ENCODE measurements around the gene TBX6.
"Not testable (repeated sequence)": the region's sequence is repeated elsewhere in the genome, so short reads cannot be mapped to it uniquely, and the experiment has no call there.

Gene TBX6

DNA sequence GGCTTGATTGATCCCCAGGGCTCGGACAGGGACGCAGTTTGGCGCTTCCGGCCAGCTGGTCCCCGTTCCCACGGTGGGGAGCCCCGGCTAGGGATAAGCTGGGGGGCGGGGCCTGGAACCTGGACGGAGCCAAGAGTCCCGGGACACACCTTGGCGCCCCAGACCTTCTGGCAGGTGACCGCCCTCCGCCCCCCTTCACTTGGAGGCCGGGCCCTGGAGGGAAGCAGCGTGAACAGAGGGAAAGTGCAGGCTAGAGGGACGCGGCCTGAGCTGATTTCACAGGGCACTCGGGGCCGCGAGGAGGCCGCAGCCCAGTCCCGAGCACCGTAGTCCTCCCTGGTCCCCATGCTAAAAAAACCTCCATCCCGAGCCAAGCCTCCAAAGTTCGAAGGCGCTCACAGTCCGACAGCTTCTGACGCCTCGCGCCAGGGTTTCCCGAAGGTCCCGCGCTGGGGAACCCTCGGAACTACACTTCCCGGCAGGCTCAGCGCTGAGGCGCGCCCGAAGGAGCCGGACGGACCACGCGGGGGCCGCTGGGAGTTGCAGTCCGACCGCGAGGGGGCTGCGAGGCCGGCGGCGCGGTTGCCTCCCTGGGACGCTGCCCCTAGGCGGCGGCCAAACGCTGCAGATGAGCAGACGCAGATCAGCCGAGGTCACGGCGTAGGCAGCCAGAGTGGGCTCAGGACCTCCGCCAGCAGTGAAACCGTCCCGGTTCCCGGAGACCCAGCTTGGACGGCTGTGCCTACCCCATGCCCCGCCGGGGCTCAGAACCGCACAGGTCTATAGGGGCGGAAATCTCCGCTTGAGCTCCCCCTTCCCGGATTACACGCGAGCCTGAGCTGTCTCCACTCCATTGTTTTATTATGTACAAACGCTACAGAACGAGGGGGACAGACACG is at the start of gene TBX6:
TBX6 (minus strand) TSS at position 451 of the 899 bp plus-strand sequence. CDS start 731 bp downstream, outside the sequence.
- peak; percentile 59 to 69 for DNase-seq (ENCODE audit: low read depth in 2 of 2)

DNA sequence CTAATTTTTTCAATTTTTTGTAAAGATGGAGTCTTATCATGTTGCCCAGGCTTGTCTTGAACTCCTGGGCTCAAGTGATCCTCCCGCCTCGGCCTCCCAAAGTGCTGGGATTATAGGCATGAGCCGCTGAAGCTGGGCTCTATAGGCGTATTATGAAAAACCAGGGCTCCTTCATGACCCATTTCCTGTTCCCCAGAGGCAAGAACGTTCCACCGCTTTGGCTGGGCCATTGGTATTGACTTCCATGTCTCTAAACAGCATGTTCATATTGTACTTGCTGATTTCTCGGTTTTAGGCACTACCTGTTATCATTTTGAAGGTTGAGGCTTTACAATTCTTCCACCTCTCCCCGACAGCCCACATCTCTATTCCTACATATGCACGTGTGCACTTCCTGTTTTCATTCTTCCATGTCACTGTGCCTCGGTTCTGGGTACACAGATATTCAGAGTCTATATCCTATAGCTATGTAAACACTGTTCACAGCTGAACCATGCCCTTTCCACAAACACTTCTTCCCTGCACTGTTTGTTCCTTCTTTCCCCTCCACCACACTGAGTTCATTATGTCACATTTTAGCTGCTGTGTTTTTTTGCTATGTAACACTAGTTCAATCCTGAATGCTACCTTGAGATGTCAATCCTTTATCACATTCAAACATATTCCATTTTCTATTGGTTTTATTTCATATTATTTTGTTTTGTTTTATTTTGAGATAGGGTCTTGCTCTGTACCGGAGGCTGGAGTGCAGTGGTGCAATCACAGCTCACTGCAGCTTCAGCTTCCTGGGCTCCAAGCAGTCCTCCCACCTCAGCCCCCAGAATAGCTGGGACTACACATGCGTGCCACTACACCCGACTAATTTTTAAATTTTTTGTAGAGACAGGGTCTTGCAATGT is 48.1 kb upstream of the TBX6 start:
- no peak for DNase-seq (ENCODE audit: low read depth in 2 of 2)

- DNase-seq (ENCODE audit: low read depth in 2 of 2), result no peak
Observed at GRCh38 chr16:30137897-30138296, 46.2 kb upstream of the TBX6 start.

- DNase-seq (ENCODE audit: low read depth in 2 of 2), result no peak
Observed at GRCh38 chr16:30136971-30137605, 45.4 kb upstream of the TBX6 start.

GRCh38 chr16:30132591-30132990 is 40.9 kb upstream of the TBX6 start:
- DNase-seq (ENCODE audit: low read depth in 2 of 2), result no peak

DNA sequence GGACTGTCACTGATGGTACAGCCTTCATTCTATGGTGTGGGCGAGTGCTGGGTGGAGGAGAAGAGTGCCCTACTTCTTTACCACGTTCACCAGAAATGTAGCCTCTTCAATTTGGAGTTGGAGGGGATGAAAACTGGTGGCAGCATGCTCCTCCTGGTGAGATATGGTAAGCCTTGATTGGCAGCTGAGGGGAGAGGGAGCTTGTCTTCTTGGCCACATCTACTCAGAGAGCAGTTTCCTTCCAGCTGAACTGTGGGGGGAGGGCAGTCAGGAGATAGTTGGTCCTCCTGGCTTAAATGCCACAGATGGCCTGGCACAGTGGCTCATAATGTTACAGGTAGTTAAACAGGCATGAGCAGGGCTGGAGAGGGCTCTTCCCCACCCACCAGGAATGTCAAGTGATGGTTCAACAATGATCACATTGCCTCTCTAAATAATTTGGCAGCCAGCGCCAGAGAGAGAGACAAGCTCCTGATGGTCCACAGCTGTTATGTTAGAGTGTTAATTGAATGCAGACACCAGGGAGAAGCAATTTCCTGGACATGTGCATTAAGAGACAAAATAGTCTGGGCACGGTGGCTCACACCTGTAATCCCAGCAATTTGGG is 40.2 kb upstream of the TBX6 start:
- DNase-seq (ENCODE audit: low read depth in 2 of 2), result peak in 1 of 2 experiments; percentile 12

DNA sequence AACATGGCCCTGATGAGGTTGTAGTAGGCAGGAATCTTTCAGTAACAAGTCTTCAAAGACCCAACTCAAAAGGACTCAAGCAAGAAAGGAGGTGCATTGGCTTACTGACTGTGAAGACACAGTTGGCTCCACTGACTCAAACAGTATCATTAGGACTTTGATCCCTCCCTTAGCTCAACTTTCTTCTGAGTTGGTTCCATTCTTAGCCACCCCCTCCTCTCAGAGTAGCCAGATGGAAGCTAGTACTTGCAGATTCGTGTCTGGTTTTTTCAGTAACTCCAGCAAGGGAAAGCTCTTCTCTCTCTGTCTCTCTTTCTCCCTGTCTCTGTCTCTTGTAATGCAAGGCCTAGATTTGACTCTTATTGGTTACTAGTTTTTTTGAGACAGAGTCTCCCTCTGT is 36.3 kb upstream of the TBX6 start:
- no peak for DNase-seq (ENCODE audit: low read depth in 2 of 2)

- not testable (repeated sequence) for DNase-seq (ENCODE audit: low read depth in 2 of 2)
Observed at GRCh38 chr16:30125690-30126089, 34.0 kb upstream of the TBX6 start.

DNA sequence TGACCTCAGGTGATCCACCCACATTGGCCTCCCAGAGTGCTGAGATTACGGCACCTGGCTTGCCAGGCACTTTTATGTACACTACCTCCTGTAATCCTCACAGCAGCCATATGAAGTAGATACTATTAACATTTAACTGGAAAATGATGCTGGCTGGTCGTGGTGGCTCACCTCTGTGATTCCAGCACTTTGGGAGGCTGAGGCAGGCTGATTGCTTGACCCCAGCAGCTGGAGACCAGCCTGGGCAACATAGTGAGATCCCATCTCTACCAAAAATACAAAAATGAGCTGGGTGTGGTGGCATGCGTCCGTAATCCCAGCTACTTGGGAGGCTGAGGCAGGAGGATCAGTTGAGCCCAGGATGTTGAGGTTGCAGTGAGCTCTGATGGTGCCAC is 33.3 kb upstream of the TBX6 start:
- no peak for DNase-seq (ENCODE audit: low read depth in 2 of 2)

- no peak for DNase-seq (ENCODE audit: low read depth in 2 of 2)
Observed at GRCh38 chr16:30122604-30123160, 31.0 kb upstream of the TBX6 start.

GRCh38 chr16:30121741-30122571 is 30.2 kb upstream of the TBX6 start:
- DNase-seq (ENCODE audit: low read depth in 2 of 2), result no peak

- DNase-seq (ENCODE audit: low read depth in 2 of 2), result no peak
Observed at GRCh38 chr16:30120340-30121105, 28.8 kb upstream of the TBX6 start.

- DNase-seq (ENCODE audit: low read depth in 2 of 2), result no peak
Observed at GRCh38 chr16:30119428-30119827, 27.7 kb upstream of the TBX6 start.

DNA sequence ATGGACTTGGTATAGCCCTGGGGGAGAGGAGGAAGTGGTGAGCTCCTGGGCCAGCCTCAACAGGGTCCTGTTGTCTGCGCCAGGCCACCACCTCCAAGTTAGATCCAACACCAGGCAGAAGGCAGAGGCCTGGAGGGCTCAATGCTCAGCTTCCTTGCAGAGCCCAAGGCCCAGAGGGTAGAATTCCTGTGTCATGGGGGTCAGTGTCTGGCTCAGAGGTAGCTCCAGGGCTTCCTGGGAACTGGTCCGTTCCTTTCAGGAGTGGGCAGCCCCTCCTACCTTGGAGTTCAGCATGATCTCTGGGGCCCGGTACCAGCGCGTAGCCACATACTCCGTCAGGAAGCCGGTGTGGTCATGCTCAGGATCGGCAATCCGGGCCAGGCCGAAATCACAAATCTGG is 26.0 kb upstream of the TBX6 start:
- no peak for DNase-seq (ENCODE audit: low read depth in 2 of 2)

DNA sequence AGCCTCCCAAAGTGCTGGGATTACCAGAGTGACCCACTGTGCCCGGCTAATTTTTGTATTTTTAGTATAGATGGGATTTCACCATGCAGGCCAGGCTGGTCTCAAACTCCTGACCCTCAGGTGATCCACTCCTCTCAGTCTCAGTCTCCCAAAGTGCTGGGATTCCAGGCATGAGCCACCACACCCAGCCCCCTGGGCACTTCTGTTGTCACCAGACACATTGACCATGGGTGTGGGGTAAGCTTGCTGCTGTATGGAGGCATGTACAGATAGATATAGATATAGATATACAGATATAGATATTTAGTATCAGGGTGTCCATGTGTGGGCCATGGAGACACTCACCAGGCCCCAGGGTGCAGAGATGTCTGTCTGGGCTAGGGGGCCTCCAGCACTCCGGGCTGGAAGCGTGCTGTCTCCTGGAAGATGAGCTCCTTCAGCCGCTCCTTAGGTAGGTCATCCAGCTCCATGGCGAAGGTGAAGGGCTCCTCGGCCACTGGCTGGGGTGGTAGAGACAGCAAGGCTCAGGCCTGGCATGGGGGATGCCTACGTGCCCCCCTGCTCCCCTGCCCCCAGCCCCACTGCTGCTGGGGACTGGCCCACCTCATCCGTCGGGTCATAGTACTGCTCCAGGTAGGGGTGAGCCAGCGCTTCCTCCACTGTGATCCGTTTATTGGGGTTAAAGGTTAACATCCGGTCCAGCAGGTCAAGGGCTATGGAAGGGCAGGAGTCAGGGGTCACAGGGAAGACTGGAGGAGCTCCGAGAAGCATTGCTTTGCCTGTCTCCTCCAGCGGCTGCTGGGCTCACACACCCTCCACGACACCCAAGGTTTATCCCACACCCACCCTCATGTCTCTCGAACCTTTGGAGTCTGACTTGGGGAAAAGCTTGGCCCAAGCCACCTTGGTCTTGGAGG is 24.8 kb upstream of the TBX6 start:
- DNase-seq (ENCODE audit: low read depth in 2 of 2), result no peak

- DNase-seq (ENCODE audit: low read depth in 2 of 2), result no peak
Observed at GRCh38 chr16:30115238-30115637, 23.5 kb upstream of the TBX6 start.

DNA sequence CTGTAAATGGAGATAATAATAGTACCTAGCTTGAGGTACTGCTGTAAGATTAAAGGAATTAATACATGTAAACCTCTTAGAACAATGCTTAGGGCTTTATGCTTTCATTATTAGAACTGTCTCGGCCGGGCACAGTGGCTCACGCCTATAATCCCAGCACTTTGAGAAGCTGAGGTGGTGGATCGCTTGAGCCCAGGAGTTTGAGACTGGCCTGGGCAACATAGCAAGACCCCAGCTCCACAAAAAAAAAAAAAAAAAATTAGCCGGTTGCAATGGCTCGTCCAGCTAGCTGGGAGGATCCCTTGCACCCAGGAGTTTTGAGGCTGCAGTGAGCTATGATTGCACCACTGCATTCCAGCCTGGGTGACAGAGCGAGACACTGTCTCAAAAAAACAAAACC is 23.1 kb upstream of the TBX6 start:
- DNase-seq (ENCODE audit: low read depth in 2 of 2), result not testable (repeated sequence)

DNA sequence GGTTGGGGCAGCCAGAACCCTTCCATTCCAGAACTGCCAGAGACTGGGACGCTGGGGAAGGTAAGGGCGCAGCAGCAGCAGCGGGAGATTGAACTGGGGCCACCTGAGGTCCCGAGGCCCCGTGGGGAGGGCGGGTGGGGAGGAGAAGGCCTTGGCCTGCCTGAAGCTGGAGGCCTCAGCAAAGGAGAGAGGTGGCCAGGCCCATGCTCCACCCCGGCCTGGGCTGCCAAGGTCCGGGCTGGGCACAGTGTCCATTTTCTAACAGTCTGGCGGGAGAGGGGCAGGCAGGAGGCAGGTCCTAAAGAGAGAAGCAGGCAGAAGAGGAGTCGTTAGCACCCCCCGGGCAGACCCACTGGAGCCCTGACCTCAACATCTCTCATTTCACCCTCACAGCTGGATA is 22.7 kb upstream of the TBX6 start:
- no peak for DNase-seq (ENCODE audit: low read depth in 2 of 2)

Data from fibroblast of skin of left biceps (primary cell).